NCI-H1436 treated with DMSO at 0.1 percent for 48 hours (cell line): Measurements from ENCODE around the gene NMNAT1.
"Not testable (repeated sequence)": the region's sequence is repeated elsewhere in the genome, so short reads cannot be mapped to it uniquely, and the experiment has no call there.

Experiments
- DNase-seq: peaks from one replicate; lab custom pipeline; 2025; lab: John Stamatoyannopoulos, UW

Gene NMNAT1

DNA sequence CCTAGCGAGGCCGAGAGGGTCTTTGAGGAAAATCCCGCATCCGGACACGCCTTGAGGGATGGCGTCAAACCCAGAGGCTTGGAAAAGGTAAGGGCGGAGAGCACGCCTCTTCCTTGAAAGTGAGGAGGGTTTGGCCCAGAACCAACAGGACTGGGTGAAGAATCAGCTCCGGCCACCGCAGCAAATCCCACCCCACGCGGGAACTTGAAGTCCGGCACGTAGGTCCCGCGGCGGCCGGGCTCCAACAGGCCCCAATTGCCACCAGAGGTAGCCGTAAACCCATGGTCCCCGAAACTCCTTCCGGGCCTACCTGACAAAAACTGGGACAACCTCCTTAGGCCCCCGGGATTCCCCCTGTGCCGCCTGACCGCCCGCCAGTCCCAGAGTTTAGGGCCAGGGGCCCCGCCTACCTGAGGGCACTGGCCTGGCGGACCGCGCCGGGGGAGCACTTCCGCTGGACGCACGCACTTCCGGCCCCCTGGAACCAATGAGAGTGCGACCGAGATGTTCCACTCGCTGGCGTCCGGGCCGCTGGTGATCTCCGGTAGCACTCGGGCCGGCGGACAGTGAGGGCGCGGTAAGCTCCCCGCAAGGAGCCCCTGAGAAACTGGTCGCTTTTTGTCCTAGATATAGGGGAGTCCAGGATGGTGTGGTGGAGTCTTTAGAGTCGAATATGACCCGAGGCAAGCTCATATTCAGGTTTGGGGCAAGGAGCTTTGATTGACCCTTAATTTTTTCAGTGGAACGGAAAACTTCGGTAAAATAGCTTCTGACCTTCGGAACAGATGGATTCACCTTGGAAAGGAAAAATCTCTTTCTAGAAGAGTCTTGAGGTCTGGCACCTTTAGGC is at the start of gene NMNAT1, which contains the start of gene LZIC:
Gene NMNAT1, plus strand, starts transcription at position 537 of the 850 bp plus-strand sequence. CDS start 28,599 bp downstream, outside the sequence.
Gene LZIC, minus strand, starts transcription at position 453 of the 850 bp plus-strand sequence. CDS start 6,772 bp downstream, outside the sequence.
- peak; percentile 48 for DNase-seq

DNA sequence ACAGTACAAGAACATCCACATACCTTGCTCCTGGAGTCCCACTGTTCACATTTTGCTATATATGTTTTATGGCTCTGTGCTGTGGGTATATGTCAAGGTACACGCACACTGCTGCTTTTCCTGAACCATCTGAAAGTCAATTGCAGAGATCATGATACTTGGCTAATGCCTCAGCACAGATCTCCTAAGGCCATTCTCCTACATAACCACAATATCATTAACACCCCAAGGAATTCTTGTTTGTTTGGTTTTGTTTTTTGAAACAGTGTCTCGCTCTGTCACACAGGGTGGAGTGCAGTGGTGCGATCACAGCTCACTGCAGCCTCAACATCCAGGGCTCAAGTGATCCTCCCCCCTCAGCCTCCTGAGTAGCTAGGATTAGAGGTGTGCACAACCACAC is 49.2 kb upstream of the NMNAT1 start:
- no peak for DNase-seq

DNA sequence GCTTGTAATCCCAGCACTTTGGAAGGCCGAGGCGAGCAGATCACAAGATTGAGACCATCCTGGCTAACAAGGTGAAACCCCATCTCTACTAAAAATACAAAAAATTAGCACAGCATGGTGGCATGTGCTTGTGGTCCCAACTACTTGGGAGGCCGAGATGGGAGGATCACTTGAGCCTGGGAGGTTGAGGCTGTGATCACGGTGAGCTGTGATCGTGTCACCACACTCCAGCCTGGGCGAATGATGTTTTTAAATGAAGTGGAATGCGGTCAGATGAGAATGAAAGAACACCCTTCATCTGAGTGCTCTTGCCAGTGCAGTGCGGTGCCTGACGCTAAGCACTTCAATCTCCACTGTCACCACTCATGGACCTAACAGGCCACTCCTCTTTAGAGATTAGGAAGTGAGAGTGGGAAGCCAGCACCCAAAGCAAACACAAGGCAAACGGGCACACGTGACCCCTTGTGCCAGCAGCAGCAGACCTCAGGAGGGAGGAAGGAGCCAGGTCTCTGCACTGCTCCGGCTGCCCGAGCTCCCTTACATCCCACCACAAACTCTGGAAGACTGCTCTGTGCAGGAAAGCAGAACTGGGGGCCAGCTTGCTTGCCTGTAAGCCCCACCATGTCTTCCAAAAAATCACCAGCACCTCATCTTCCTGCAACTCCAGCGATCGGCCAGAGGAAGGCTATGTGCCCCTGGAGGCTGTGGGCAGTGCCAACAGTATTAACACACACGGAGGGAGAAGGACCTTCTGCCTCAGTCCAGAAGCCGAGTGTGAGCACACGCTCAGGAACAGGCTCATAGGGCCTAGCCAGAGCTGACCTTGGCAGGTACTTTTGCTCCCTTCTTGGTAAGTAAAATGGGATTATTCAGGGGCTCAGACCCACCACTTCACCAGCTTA is 42.9 kb upstream of the NMNAT1 start:
- DNase-seq, result no peak

DNA sequence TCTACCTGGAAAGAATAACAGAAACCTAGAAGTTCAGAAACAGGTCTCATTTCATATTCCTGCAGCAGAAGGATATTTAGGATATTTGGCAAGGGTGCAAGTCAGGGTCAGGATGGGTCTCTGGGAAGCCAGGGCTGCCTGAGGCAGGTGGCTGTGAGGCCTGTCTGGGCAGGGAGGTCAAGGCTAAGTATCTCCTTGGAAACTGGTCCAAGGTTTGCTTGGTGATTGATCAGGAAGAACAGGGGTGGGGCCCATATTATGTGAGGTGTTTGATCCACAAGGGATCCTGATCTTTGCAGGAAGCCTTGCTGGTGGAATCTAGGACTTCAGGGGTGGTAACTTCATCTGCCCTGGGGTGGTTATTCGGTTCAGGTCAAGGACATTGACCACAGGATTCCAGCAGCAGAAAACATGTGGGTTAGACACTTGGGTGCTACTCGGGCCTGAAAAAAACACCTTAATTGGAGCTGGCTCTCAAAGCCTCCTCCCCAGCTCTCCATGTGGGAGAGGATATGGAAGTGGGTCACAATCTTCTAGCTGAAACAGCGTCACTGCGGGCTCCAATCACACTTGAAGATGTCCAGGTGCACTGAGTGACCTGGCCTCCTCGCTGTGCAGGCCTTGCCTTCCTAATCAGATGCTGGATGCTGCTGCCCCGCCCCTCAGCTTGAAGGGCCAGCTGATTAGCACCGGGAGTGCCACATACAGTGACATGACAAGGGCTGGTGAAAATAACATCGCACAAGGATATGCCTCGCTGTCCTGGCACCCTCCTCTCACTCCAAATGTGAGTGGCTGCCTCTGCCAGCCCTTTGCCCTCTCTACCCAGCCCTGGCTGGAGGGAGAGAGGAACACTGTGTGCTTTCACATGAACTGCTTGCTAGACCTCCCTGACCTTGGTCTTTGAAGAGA is 41.9 kb upstream of the NMNAT1 start:
- no peak for DNase-seq

DNA sequence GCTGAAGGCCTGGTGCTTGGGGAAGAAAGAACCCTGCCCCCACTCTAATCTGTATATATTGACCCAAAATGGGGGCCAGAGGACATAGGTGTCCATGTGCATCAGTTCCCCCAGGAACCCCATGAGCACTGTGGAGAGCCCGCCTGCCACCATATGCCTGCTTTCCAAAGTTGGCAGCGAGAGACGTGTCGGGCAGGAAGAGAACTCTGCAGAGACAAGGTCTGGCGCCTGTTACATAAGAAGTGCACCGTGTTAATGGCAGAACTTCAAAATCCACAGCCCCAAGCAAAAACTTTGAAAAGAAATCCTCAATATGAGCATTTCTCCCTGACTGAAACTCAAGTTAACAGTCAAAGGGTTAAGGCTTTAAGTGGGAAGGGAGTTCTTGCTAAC is 41.2 kb upstream of the NMNAT1 start:
- no peak for DNase-seq

GRCh38 chr1:9903801-9904527 is 39.3 kb upstream of the NMNAT1 start:
- DNase-seq, result no peak

GRCh38 chr1:9904596-9904995 is 38.7 kb upstream of the NMNAT1 start:
- DNase-seq, result no peak

DNA sequence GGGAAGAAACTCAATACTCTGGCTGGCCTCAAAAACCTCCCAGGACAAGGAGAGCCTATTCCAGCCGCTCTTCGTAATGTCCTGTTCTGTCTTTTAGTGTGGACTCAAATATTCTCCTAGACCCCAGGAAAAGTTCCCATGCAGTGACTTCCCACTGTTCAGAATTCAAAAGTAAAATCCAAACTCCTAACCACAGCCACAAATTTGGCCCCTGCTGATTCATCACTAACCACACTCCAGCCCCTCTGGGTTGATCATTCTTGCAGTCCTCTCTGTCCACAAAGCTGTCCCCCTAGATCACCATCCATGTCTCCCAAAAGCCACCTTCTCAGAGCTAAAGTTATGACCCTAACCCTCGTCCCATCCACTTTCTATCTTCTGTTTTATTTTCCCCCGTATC is 38.3 kb upstream of the NMNAT1 start:
- no peak for DNase-seq

DNA sequence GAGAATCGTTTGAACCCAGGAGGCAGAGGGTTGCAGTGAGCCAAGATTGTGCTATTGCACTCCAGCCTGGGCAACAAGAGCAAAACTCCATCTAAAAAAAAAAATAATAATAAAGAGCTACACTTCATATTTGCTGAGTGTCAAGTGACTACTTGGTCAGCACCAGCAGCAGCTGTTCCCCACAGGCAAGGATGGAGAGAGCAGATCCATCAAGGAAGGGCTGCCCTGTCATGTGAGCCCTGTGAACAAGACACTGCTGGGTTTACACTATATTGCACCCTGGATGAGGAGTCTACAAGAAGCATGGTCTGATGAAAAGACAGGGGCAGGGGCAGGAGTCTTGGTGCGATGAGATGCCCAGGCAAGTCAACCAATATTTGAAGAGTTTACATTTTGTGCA is 36.8 kb upstream of the NMNAT1 start:
- no peak for DNase-seq

DNA sequence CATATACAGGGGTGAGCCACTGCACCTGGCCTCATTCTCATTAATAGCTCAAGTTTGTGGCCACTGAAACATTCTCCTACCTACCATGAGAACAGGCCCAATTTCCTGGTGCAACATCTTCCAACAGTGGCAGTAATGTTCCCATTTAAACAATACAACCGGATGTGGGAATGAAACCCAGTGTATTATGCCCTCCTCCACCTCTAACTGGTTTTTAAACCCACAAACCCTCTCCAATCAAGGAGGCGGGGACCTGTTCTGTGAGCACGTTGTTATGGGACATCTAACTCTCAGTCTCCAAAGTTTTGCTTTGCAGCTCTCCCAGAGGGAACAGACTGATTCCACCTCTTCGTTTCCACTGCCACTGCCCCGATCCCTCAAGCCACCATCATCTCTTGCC is 35.8 kb upstream of the NMNAT1 start:
- DNase-seq, result no peak

GRCh38 chr1:9908871-9909233 is 34.4 kb upstream of the NMNAT1 start:
- DNase-seq, result no peak

DNA sequence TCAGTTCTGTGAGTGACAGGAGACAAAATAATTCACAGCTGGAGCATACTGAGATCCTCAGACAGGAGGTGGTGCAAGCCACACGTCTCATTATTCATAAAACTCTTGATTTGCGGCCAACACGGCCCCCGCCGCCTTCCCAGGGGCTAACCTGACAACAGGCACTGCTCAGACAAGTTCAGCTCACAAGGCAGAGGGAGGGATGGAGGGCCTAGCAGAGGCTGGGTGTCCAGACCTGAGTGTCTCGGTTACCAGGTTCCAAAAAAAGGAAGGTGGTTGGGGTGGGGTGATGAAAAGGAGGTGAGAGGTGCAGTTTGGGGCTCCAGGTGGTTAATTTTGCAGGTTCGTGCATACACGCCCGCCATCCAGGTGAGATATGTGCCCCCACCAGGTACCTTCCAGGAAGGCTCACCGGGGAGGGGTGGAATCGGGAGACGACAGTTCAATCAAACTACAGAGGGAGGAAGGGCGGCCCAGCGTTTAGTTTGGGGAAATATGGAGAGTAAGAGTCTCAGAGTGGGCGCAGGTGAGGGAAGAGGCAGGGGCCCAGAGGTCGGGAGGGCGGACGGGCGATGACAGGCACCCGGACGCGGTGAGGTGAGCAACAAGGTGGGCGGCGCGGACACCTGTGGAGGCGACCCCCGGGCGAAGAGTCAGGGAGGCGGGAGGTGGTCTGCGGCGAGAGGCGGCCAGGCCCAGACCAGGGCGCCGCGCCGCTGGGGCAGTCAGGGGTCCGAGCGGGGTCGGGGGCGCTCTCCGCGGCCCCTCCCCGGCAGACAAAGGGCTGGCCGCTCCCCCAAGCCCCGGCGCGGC is 33.8 kb upstream of the NMNAT1 start:
- no peak for DNase-seq

GRCh38 chr1:9910076-9910422 is 33.2 kb upstream of the NMNAT1 start, which contains the start of gene CTNNBIP1:
TSS of gene CTNNBIP1 (minus strand) at chr1:9910269. CDS start at chr1:9872064, 38,205 bp downstream.
- DNase-seq, result no peak

DNA sequence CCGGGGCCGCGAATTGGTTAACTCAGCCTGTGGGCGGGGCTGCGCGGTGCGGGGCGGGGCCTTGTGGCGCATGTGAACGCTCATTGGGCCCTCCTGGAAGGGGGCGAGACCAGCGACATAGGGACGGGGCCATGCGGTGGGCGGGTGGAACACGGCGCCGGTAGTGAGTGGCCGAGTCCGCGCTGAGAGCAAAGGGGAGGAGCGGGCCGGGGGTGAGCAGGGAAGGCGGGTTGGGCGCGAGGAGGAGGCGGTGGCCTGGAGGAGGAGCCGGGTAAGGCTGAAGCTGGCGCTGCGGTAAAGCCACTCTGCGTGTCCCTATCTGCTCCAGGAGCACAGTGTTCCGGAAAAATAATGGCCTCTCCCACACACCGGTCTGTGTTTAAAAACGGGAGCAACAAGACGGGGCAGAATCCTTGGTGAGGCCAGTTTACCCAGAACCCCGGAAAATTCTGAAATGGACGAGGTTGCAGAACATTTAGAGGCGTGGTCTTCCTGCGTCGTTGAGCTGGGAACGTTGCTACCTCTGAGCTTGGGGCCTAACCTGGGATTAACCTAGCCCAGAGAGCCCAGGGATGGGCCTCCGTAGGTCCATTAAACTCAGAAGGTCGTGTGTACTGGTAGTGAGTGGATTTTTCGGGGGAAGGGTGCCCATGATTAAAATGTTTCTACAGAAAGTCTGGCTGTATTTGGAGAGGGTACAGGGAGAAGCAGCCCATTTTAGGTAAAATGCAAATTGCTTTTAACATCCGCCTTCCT is 32.7 kb upstream of the NMNAT1 start:
- peak; percentile 85 for DNase-seq

GRCh38 chr1:9912264-9912936 is 30.9 kb upstream of the NMNAT1 start:
- DNase-seq, result no peak

DNA sequence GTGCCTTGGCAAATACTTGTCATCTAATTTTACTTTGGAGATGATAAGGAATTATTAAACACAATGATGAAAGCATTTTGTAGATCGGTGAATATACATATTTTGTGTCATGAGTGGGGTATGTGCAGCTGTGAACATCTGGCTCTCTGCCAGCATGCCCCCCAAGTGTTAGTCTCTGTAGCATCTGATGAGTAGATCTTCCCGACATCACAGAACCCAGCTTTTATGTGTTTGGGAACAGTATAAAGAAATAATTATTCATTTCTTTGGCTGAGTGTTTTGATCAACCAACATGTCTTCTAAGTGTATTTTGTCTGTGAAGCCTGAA is 28.7 kb upstream of the NMNAT1 start:
- DNase-seq, result no peak

- DNase-seq, result no peak
These were observed 26.8 kb upstream of the NMNAT1 start for GRCh38 chr1:9916452-9916851.

DNA sequence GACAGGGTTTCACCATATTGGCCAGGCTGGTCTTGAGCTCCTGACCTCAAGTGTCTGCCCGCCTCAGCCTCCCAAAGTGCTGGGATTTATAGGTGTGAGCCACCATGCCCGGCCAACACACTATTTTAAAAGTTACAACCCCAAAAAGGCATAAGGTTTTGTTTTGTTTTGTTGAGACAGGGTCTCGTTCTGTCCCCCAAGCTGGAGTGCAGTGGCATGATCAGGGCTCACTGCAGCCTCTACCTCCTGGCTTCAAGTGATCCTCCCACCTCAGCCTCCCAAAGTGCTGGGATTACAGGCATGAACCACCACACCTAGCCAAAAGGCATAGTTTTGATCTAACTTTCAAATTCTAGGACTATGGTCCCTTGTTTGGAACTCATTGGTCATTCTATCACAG is 25.8 kb upstream of the NMNAT1 start:
- DNase-seq, result not testable (repeated sequence)

DNA sequence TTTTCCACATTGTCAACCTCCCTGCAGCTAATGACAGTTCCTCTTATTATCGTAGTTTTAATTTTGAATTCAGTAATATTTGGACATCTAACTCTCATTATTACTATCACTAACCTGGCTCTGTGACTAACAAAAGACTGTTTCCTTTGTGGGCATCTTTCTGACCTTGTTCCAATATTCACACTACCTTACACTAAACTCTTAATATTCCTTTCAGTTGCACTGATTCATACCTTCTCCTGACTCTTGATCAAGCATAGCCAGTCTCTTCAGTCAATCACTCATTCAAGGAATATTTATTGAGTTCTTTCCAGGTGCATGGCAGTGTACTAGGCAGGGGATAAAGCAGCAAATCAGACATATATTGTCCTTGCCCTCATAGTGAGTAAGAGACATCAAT is 25.4 kb upstream of the NMNAT1 start:
- no peak for DNase-seq
